Chondrocyte (in vitro differentiated cells): ENCODE data around the gene MCM3. TPM values are rescaled to one million over a fixed set of nuclear protein-coding genes. Genes with fewer than 3 reads are reported as not detected.

Experiments
- DNase-seq: peaks from one replicate; pipeline ENCODE4 v3.0.0; 2021; ENCODE audit warnings: mixed read lengths, low spot score
- H3K27ac Mint-ChIP-seq: one replicate; pipeline ENCODE4 v1.8.0; 2021; ENCODE audit warnings: mild to moderate bottlenecking, moderate library complexity, mixed read lengths; ENCODE audit not compliant: unreplicated experiment
- H3K27me3 Mint-ChIP-seq: 2 replicates; pipeline ENCODE4 v1.8.0; 2021; ENCODE audit warnings: low read depth, mixed read lengths
- H3K36me3 Mint-ChIP-seq: 2 replicates; pipeline ENCODE4 v1.8.0; 2021; ENCODE audit warnings: low read depth, mixed read lengths
- H3K4me1 Mint-ChIP-seq: 2 replicates; pipeline ENCODE4 v1.8.0; 2021; ENCODE audit warnings: low read depth, mild to moderate bottlenecking, mixed read lengths
- H3K4me3 Mint-ChIP-seq: one replicate; pipeline ENCODE4 v1.8.0; 2021; ENCODE audit warnings: mild to moderate bottlenecking, moderate library complexity, mixed read lengths; ENCODE audit not compliant: unreplicated experiment
- H3K9me3 Mint-ChIP-seq: 2 replicates; pipeline ENCODE4 v1.8.0; 2021; ENCODE audit warnings: low read depth, mixed read lengths
- total RNA-seq: library from RNA; stranded (reverse); gene quantifications from 3 replicates; pipeline ENCODE4 v1.2.1, GENCODE V29; 2021
- TF ChIP-seq, protein P1 (sequence below): fragments of 200-600 bp; sonication (generic); IDR thresholded peaks from 2 replicates; pipeline ENCODE4 v1.5.0; 2021; ENCODE audit warnings: antibody characterized with exemption, mild to moderate bottlenecking, moderate library complexity

MCM3 gene
- total RNA-seq, 1 donor from 2014 or later: 23.0 TPM

- Mint-ChIP-seq H3K27me3 (no peaks in the 10 kb centered on the region), H3K4me1 (peaks cover 11% of the 10 kb centered on the region), H3K36me3 (no peaks in the 10 kb centered on the region), H3K27ac (no peak overlapping the region), H3K4me3 (no peak overlapping the region), H3K9me3 (no peaks in the 10 kb centered on the region)
- no peak for DNase-seq
- TF ChIP-seq, protein P1, sequence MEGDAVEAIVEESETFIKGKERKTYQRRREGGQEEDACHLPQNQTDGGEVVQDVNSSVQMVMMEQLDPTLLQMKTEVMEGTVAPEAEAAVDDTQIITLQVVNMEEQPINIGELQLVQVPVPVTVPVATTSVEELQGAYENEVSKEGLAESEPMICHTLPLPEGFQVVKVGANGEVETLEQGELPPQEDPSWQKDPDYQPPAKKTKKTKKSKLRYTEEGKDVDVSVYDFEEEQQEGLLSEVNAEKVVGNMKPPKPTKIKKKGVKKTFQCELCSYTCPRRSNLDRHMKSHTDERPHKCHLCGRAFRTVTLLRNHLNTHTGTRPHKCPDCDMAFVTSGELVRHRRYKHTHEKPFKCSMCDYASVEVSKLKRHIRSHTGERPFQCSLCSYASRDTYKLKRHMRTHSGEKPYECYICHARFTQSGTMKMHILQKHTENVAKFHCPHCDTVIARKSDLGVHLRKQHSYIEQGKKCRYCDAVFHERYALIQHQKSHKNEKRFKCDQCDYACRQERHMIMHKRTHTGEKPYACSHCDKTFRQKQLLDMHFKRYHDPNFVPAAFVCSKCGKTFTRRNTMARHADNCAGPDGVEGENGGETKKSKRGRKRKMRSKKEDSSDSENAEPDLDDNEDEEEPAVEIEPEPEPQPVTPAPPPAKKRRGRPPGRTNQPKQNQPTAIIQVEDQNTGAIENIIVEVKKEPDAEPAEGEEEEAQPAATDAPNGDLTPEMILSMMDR: no peak
Measured at GRCh38 chr6:52307900-52308372, 23.4 kb upstream of the MCM3 start.

GRCh38 chr6:52306972-52307870 lies 22.7 kb upstream of the MCM3 start:
- no peaks in the 10 kb centered on the region for H3K9me3 Mint-ChIP-seq
- H3K27ac Mint-ChIP-seq: no peak overlapping the region
- no peak overlapping the region for H3K4me3 Mint-ChIP-seq
- no peak for DNase-seq
- TF ChIP-seq, protein P1: no peak
- no peaks in the 10 kb centered on the region for H3K27me3 Mint-ChIP-seq
- peaks cover 11% of the 10 kb centered on the region for H3K4me1 Mint-ChIP-seq
- H3K36me3 Mint-ChIP-seq: no peaks in the 10 kb centered on the region

GRCh38 chr6:52305948-52306767 lies 21.6 kb upstream of the MCM3 start:
- TF ChIP-seq, protein P1: no peak
- H3K9me3 Mint-ChIP-seq: no peaks in the 10 kb centered on the region
- H3K4me1 Mint-ChIP-seq: peaks cover 11% of the 10 kb centered on the region
- no peak overlapping the region for H3K27ac Mint-ChIP-seq
- no peaks in the 10 kb centered on the region for H3K36me3 Mint-ChIP-seq
- DNase-seq: no peak
- H3K27me3 Mint-ChIP-seq: no peaks in the 10 kb centered on the region
- H3K4me3 Mint-ChIP-seq: no peak overlapping the region

GRCh38 chr6:52305411-52305810 lies 20.9 kb upstream of the MCM3 start:
- TF ChIP-seq, protein P1: no peak
- no peak overlapping the region for H3K27ac Mint-ChIP-seq
- no peaks in the 10 kb centered on the region for H3K9me3 Mint-ChIP-seq
- peaks cover 11% of the 10 kb centered on the region for H3K4me1 Mint-ChIP-seq
- H3K36me3 Mint-ChIP-seq: no peaks in the 10 kb centered on the region
- no peak for DNase-seq
- H3K4me3 Mint-ChIP-seq: no peak overlapping the region
- no peaks in the 10 kb centered on the region for H3K27me3 Mint-ChIP-seq

DNA sequence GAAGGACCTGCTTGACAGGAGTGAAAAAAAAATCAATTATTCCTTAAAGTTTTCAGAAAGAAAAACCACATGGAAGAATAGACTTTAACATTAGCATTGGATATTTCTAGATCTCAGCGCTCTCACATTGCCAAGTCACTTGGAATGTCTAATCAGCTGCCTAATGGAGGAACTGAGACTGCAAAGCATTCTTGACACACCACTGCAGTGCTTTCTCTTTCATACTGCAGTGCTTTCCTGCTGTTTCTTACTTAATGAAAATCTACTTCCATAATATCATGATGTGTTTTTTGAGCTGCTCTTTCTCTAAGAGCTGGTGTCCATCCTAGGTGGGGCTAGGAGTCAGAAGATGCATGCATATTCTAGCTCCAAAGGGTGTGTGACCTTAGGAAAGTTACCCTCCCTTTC lies 20.4 kb upstream of the MCM3 start:
- TF ChIP-seq, protein P1: no peak
- H3K27ac Mint-ChIP-seq: no peak overlapping the region
- H3K27me3 Mint-ChIP-seq: no peaks in the 10 kb centered on the region
- no peaks in the 10 kb centered on the region for H3K9me3 Mint-ChIP-seq
- no peak for DNase-seq
- peaks cover 11% of the 10 kb centered on the region for H3K4me1 Mint-ChIP-seq
- H3K4me3 Mint-ChIP-seq: no peak overlapping the region
- H3K36me3 Mint-ChIP-seq: no peaks in the 10 kb centered on the region
